ENCODE measurements around the gene MTMR11.

The MTMR11 gene

GRCh38 chr1:149915429-149916192, 21.1 kb downstream of the MTMR11 start:
- peak overlapping the region; percentile 89 for H3K4me2 ChIP-seq (ENCODE audit: low read depth, low read length, poor library complexity, severe bottlenecking)

GRCh38 chr1:149914545-149914944, 22.1 kb downstream of the MTMR11 start:
- H3K9ac ChIP-seq (ENCODE audit: low read depth, low read length, poor library complexity, severe bottlenecking): peak overlapping the region; percentile 91
- H3K79me2 ChIP-seq (ENCODE audit: insufficient read depth, low read length): peaks cover 87% of the 10 kb centered on the region
- peaks cover 24% of the 10 kb centered on the region; the same call in 1 of the 2 replicates for H3K36me3 ChIP-seq (ENCODE audit: insufficient read depth, low read length)
- H3K27me3 ChIP-seq (ENCODE audit: insufficient read depth, low read length, poor library complexity, severe bottlenecking): no peaks in the 10 kb centered on the region
- peak overlapping the region; percentile 93 for H3K4me3 ChIP-seq (ENCODE audit: low read length, poor library complexity, severe bottlenecking)
- H3K9me2 ChIP-seq (replicated peaks; ENCODE audit: low read depth, low read length): no peaks in the 10 kb centered on the region
- TF ChIP-seq EZH2phosphoT487 (IDR thresholded peaks at IDR 0.05; ENCODE audit: borderline replicate concordance): no peak
- no peak for TF ChIP-seq CTCF (conservative IDR thresholded peaks at IDR 0.05; ENCODE audit: low read length)
- H3F3A ChIP-seq (ENCODE audit: low read depth): no peaks in the 10 kb centered on the region
- no peaks in the 10 kb centered on the region for H3K9me3 ChIP-seq (ENCODE audit: insufficient read depth, low read depth, low read length)
- H3K4me2 ChIP-seq (ENCODE audit: low read depth, low read length, poor library complexity, severe bottlenecking): peak overlapping the region; percentile 89
- H2AFZ ChIP-seq (ENCODE audit: low read length): no peak overlapping the region
- H3K4me1 ChIP-seq (ENCODE audit: insufficient read depth, low read length, poor library complexity, severe bottlenecking): peaks cover 72% of the 10 kb centered on the region
- H4K20me1 ChIP-seq (ENCODE audit: insufficient read depth, low read length, poor library complexity, severe bottlenecking): peaks cover 41% of the 10 kb centered on the region

More at GRCh38 chr1:149915429-149916192, 21.1 kb downstream of the MTMR11 start:
- TF ChIP-seq EZH2phosphoT487 (IDR thresholded peaks at IDR 0.05; ENCODE audit: borderline replicate concordance): no peak
- no peak for TF ChIP-seq CTCF (conservative IDR thresholded peaks at IDR 0.05; ENCODE audit: low read length)
- Histone ChIP-seq H2AFZ (ENCODE audit: low read length) (no peak overlapping the region), H3K36me3 (ENCODE audit: insufficient read depth, low read length) (peaks cover 14% of the 10 kb centered on the region; the same call in 1 of the 2 replicates), H3K79me2 (ENCODE audit: insufficient read depth, low read length) (peaks cover 76% of the 10 kb centered on the region), H3K4me1 (ENCODE audit: insufficient read depth, low read length, poor library complexity, severe bottlenecking) (peaks cover 68% of the 10 kb centered on the region), H3F3A (ENCODE audit: low read depth) (no peaks in the 10 kb centered on the region), H4K20me1 (ENCODE audit: insufficient read depth, low read length, poor library complexity, severe bottlenecking) (peaks cover 38% of the 10 kb centered on the region), H3K4me3 (ENCODE audit: low read length, poor library complexity, severe bottlenecking) (peak overlapping the region; percentile 93), H3K9me3 (ENCODE audit: insufficient read depth, low read depth, low read length) (no peaks in the 10 kb centered on the region), H3K9me2 (replicated peaks; ENCODE audit: low read depth, low read length) (no peaks in the 10 kb centered on the region), H3K9ac (ENCODE audit: low read depth, low read length, poor library complexity, severe bottlenecking) (peak overlapping the region; percentile 91), H3K27me3 (ENCODE audit: insufficient read depth, low read length, poor library complexity, severe bottlenecking) (no peaks in the 10 kb centered on the region)

GRCh38 chr1:149906570-149907075, 30.1 kb downstream of the MTMR11 start:
- peaks cover 59% of the 10 kb centered on the region; the same call in 1 of the 2 replicates for H3K36me3 ChIP-seq (ENCODE audit: insufficient read depth, low read length)
- peaks cover 9% of the 10 kb centered on the region for H4K20me1 ChIP-seq (ENCODE audit: insufficient read depth, low read length, poor library complexity, severe bottlenecking)
- H3K4me2 ChIP-seq (ENCODE audit: low read depth, low read length, poor library complexity, severe bottlenecking): no peak overlapping the region
- TF ChIP-seq EZH2phosphoT487 (IDR thresholded peaks at IDR 0.05; ENCODE audit: borderline replicate concordance) (no peak), CTCF (conservative IDR thresholded peaks at IDR 0.05; ENCODE audit: low read length) (no peak)
- no peaks in the 10 kb centered on the region for H3K9me3 ChIP-seq (ENCODE audit: insufficient read depth, low read depth, low read length)
- H3K4me1 ChIP-seq (ENCODE audit: insufficient read depth, low read length, poor library complexity, severe bottlenecking): peaks cover 15% of the 10 kb centered on the region
- no peaks in the 10 kb centered on the region for H3K27me3 ChIP-seq (ENCODE audit: insufficient read depth, low read length, poor library complexity, severe bottlenecking)
- no peak overlapping the region for H3K9ac ChIP-seq (ENCODE audit: low read depth, low read length, poor library complexity, severe bottlenecking)
- no peak overlapping the region for H3K4me3 ChIP-seq (ENCODE audit: low read length, poor library complexity, severe bottlenecking)
- no peaks in the 10 kb centered on the region for H3K9me2 ChIP-seq (replicated peaks; ENCODE audit: low read depth, low read length)
- peaks cover 23% of the 10 kb centered on the region; the same call in 1 of the 2 replicates for H3K79me2 ChIP-seq (ENCODE audit: insufficient read depth, low read length)
- H3F3A ChIP-seq (ENCODE audit: low read depth): no peaks in the 10 kb centered on the region
- no peak overlapping the region for H2AFZ ChIP-seq (ENCODE audit: low read length)
